Measurements from ENCODE around the gene ARL5C.

Gene ARL5C

DNA sequence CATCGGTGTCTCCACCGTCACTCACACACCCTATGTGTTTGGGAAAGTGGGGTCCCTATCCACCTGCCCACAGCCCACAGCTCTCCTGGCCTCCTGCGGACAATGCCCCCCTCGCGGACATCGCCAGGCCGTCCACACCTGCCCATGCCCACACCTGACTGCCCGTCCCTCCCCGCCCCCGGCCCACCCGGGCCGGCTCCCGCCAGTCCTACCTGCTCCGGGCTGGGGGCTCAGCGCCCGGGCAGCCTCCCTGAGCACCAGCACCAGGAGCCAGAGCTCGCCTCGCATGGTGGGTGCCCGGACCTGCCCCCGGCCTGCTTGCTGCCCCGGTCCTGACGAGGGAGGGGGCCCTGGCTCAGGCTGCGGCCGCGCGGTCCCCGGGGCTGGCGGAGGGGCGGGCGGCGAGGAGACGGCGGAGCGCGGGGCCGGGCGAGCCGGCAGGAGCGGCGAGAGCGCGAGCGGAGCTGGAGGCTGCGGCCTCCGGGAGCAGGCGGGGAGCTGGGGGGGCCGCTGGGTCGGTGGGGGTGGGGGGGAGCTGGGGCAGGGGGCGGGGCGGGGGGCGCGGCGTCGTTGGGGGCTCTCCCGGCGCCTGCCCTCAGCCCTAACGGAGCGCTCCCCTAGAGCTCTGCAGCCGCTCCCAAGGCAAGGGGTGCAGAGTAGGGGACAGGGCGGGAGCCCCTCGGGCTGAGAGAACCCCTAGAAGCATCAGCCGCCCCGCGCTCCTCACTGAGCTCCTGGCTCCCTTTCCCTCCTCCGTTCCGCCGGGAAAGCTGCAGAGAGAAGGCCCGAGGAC, 14.6 kb downstream of the ARL5C start, which contains the start of gene PLXDC1:
PLXDC1 (minus strand) TSS at position 488 of the 793 bp plus-strand sequence; CDS start at position 288, 200 bp downstream.
- TF ChIP-seq, protein P1, sequence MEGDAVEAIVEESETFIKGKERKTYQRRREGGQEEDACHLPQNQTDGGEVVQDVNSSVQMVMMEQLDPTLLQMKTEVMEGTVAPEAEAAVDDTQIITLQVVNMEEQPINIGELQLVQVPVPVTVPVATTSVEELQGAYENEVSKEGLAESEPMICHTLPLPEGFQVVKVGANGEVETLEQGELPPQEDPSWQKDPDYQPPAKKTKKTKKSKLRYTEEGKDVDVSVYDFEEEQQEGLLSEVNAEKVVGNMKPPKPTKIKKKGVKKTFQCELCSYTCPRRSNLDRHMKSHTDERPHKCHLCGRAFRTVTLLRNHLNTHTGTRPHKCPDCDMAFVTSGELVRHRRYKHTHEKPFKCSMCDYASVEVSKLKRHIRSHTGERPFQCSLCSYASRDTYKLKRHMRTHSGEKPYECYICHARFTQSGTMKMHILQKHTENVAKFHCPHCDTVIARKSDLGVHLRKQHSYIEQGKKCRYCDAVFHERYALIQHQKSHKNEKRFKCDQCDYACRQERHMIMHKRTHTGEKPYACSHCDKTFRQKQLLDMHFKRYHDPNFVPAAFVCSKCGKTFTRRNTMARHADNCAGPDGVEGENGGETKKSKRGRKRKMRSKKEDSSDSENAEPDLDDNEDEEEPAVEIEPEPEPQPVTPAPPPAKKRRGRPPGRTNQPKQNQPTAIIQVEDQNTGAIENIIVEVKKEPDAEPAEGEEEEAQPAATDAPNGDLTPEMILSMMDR (IDR thresholded peaks at IDR 0.05; ENCODE audit: borderline replicate concordance, control extremely low read depth, extremely low read depth, insufficient read depth, missing control alignments), result no peak
- in situ Hi-C loops (cut with MboI; ENCODE audit: low sequenced_read_pairs, unreplicated experiment), result loop anchor here (10.0 kb wide), 1 partner anchor 167 kb away; no protein-coding TSS in a partner anchor
- no peak for DNase-seq (ENCODE audit: low spot score)

- TF ChIP-seq, protein P1 (IDR thresholded peaks at IDR 0.05; ENCODE audit: borderline replicate concordance, control extremely low read depth, extremely low read depth, insufficient read depth, missing control alignments), result no peak
- in situ Hi-C loops (cut with MboI; ENCODE audit: low sequenced_read_pairs, unreplicated experiment), result loop anchor here (10.0 kb wide), 1 partner anchor 166 kb away; no protein-coding TSS in a partner anchor
- DNase-seq (ENCODE audit: low spot score), result no peak
Measured at GRCh38 chr17:39150795-39151149, 15.2 kb downstream of the ARL5C start.

DNA sequence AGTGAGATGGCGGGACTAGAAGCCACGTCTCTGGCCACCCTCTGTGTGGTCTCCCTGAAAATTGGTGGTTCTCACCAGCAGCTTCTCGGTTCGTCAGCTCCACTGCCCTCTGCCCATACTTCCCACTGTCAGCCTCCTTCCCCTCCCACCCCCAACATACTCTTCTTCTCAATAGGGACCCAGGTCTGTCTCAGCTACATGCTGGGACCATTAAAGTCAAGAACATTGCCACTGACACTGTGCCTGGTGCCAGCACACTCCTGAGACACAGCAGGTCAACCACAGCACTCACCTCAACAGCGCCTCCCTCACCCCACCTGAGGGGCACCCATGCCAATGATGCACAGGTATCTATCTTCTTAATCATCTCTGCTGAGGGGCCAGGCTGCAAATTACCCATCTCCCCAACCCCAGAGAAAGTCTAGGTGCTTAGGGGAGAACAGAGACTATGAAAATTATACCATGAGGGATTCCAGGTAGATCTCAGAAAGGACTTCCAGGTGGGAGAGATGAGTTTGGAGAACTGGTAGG, 15.8 kb downstream of the ARL5C start:
- no peak for DNase-seq (ENCODE audit: low spot score)
- TF ChIP-seq, protein P1 (IDR thresholded peaks at IDR 0.05; ENCODE audit: borderline replicate concordance, control extremely low read depth, extremely low read depth, insufficient read depth, missing control alignments), result no peak
- in situ Hi-C loops (cut with MboI; ENCODE audit: low sequenced_read_pairs, unreplicated experiment), result loop anchor here (10.0 kb wide), 1 partner anchor 165 kb away; no protein-coding TSS in a partner anchor

- in situ Hi-C loops (cut with MboI; ENCODE audit: low sequenced_read_pairs, unreplicated experiment), result no loop called here
- no peak for DNase-seq (ENCODE audit: low spot score)
- TF ChIP-seq, protein P1 (IDR thresholded peaks at IDR 0.05; ENCODE audit: borderline replicate concordance, control extremely low read depth, extremely low read depth, insufficient read depth, missing control alignments), result no peak
Measured at GRCh38 chr17:39147221-39148185, 18.5 kb downstream of the ARL5C start.

GRCh38 chr17:39146273-39146672, 19.7 kb downstream of the ARL5C start:
- in situ Hi-C loops (cut with MboI; ENCODE audit: low sequenced_read_pairs, unreplicated experiment), result no loop called here
- no peak for DNase-seq (ENCODE audit: low spot score)
- TF ChIP-seq, protein P1 (IDR thresholded peaks at IDR 0.05; ENCODE audit: borderline replicate concordance, control extremely low read depth, extremely low read depth, insufficient read depth, missing control alignments), result no peak

DNA sequence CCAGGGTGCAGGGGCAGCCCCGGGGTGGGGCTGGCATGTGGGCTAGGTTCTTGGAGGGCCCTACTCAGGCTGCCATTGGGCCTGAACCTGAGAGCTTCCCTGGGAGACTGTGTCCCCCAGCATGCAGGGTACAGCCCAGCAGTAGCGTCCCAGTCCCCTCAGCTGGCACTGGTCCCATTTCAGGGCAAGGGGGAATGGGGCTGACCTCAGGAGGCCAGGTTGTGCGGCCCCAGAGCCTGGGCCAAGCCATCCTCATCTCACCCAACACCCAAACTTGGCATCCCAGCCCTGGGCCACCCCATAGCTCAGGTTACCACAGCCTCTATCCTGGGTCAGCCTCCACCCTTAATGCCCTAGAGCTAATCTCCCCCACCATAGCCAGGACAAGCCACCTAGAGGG, 20.8 kb downstream of the ARL5C start:
- in situ Hi-C loops (cut with MboI; ENCODE audit: low sequenced_read_pairs, unreplicated experiment), result no loop called here
- TF ChIP-seq, protein P1 (IDR thresholded peaks at IDR 0.05; ENCODE audit: borderline replicate concordance, control extremely low read depth, extremely low read depth, insufficient read depth, missing control alignments), result no peak
- no peak for DNase-seq (ENCODE audit: low spot score)
